Liver (tissue), 9 donors: ENCODE measurements around the gene NINJ2. TPM values are rescaled to one million over a fixed set of nuclear protein-coding genes. Genes with fewer than 3 reads are reported as not detected.
A peak's percentile ranks its signal among the peaks of the same experiment; 100 is the strongest.

Source experiments
- DNase-seq: peaks from one replicate; pipeline ENCODE4 v3.0.0-alpha.2; 2017; ENCODE audit warnings: low spot score
- H3K27ac ChIP-seq, 2 donors: one replicate each; pipeline ENCODE4 v1.7.0; 2013; ENCODE audit warnings: inconsistent platforms in 2 of 2, low read length in 2 of 2, control low read depth in 1 of 2, low read depth in 1 of 2, mild to moderate bottlenecking in 1 of 2
- H3K27me3 ChIP-seq, 4 donors: one replicate each; pipeline versions ENCODE4 v1.6.1 to v1.7.0; 2013; ENCODE audit warnings: low read length in 3 of 4, inconsistent platforms in 1 of 4, mild to moderate bottlenecking in 1 of 4, moderate library complexity in 1 of 4; ENCODE audit not compliant: control insufficient read depth in 4 of 4, insufficient read depth in 4 of 4
- H3K36me3 ChIP-seq, 4 donors: one replicate each; pipeline versions ENCODE4 v1.6.1 to v1.7.0; 2013; ENCODE audit warnings: low read length in 3 of 4, mild to moderate bottlenecking in 3 of 4, low read depth in 1 of 4, moderate library complexity in 1 of 4; ENCODE audit not compliant: control insufficient read depth in 4 of 4, insufficient read depth in 3 of 4
- H3K4me1 ChIP-seq, 4 donors: one replicate each; pipeline versions ENCODE4 v1.6.1 to v1.7.0; 2013; ENCODE audit warnings: low read length in 3 of 4, mild to moderate bottlenecking in 3 of 4, moderate library complexity in 1 of 4; ENCODE audit not compliant: control insufficient read depth in 4 of 4, insufficient read depth in 4 of 4
- H3K4me3 ChIP-seq, 3 donors: one replicate each; pipeline versions ENCODE4 v1.6.1 to v1.7.0; 2013; ENCODE audit warnings: low read length in 3 of 3, control low read depth in 1 of 3, low read depth in 1 of 3, mild to moderate bottlenecking in 1 of 3
- H3K9ac ChIP-seq, 2 donors: one replicate each; pipeline ENCODE4 v1.7.0; 2013; ENCODE audit warnings: low read length in 2 of 2, mild to moderate bottlenecking in 2 of 2, moderate library complexity in 2 of 2, control low read depth in 1 of 2, low read depth in 1 of 2
- H3K9me3 ChIP-seq, 4 donors: one replicate each; pipeline versions ENCODE4 v1.6.1 to v1.7.0; 2013; ENCODE audit warnings: low read length in 3 of 4; ENCODE audit not compliant: control insufficient read depth in 4 of 4
- ATF3 ChIP-seq: IDR thresholded peaks from 2 replicates; pipeline ENCODE4 v1.6.1; 2016; ENCODE audit warnings: antibody characterized with exemption
- CTCF ChIP-seq: fragments of 150-350 bp; IDR thresholded peaks from 2 replicates; pipeline ENCODE4 v1.5.1; 2017; ENCODE audit warnings: improper control_type of control experiment, low read depth, low read length; ENCODE audit not compliant: missing input control
- EGR1 ChIP-seq, 2 donors: IDR thresholded peaks; 2 replicates each; pipeline ENCODE4 v1.6.1; 2016 to 2018; ENCODE audit warnings: antibody characterized with exemption in 2 of 2, low read depth in 2 of 2
- FOXA1 ChIP-seq: IDR thresholded peaks from 2 replicates; pipeline ENCODE4 v1.6.1; 2016; ENCODE audit warnings: antibody characterized with exemption
- FOXA2 ChIP-seq: IDR thresholded peaks from 2 replicates; pipeline ENCODE4 v1.6.1; 2016; ENCODE audit warnings: antibody characterized with exemption
- GABPA ChIP-seq, 2 donors: IDR thresholded peaks in 1 of 2; conservative IDR thresholded peaks in 1 of 2; 2 replicates each; pipeline ENCODE4 v1.6.1; 2016; ENCODE audit warnings: antibody characterized with exemption in 2 of 2, mild to moderate bottlenecking in 1 of 2, moderate library complexity in 1 of 2
- HNF4A ChIP-seq, 2 donors: conservative IDR thresholded peaks; 2 replicates each; pipeline ENCODE4 v1.6.1; 2016; ENCODE audit warnings: antibody characterized with exemption in 2 of 2, mild to moderate bottlenecking in 2 of 2
- HNF4G ChIP-seq: IDR thresholded peaks from 2 replicates; pipeline ENCODE4 v1.6.1; 2016; ENCODE audit warnings: antibody characterized with exemption
- JUND ChIP-seq, 2 donors: IDR thresholded peaks; 2 replicates each; pipeline ENCODE4 v1.6.1; 2016; ENCODE audit warnings: antibody characterized with exemption in 2 of 2
- MAX ChIP-seq: IDR thresholded peaks from 2 replicates; pipeline ENCODE4 v1.6.1; 2016; ENCODE audit warnings: antibody characterized with exemption
- NR2F2 ChIP-seq: IDR thresholded peaks from 2 replicates; pipeline ENCODE4 v1.6.1; 2016; ENCODE audit warnings: antibody characterized with exemption
- RAD21 ChIP-seq, 2 donors: IDR thresholded peaks; 2 replicates each; pipeline ENCODE4 v1.6.1; 2016; ENCODE audit warnings: antibody characterized with exemption in 2 of 2, mild to moderate bottlenecking in 2 of 2
- REST ChIP-seq: IDR thresholded peaks from 2 replicates; pipeline ENCODE4 v1.6.1; 2016; ENCODE audit warnings: antibody characterized with exemption, mild to moderate bottlenecking
- RXRA ChIP-seq, 2 donors: IDR thresholded peaks; 2 replicates each; pipeline ENCODE4 v1.6.1; 2017 to 2018; ENCODE audit warnings: antibody characterized with exemption in 2 of 2, mild to moderate bottlenecking in 1 of 2
- SP1 ChIP-seq: IDR thresholded peaks from 2 replicates; pipeline ENCODE4 v1.6.1; 2018; ENCODE audit warnings: antibody characterized with exemption, mild to moderate bottlenecking
- TAF1 ChIP-seq: conservative IDR thresholded peaks from 2 replicates; pipeline ENCODE4 v1.6.1; 2016; ENCODE audit warnings: antibody characterized with exemption, mild to moderate bottlenecking
- YY1 ChIP-seq: IDR thresholded peaks from 2 replicates; pipeline ENCODE4 v1.6.1; 2016; ENCODE audit warnings: antibody characterized with exemption, mild to moderate bottlenecking
- ZBTB33 ChIP-seq: IDR thresholded peaks from 2 replicates; pipeline ENCODE4 v1.6.1; 2016; ENCODE audit warnings: antibody characterized with exemption
- WGBS: extraction: QIAGEN DNeasy Blood & Tissue Kit; methylation state at CpG from one replicate; pipeline ENCODE4 v1.1.7; 2013; 5-methylcytosine and 5-hydroxymethylcytosine counted together
- polyA plus RNA-seq, 2 donors: library from polyadenylated mRNA; stranded (reverse) in 1 of 2; unstranded in 1 of 2; fragments of 200-250 nt in 1 of 2; fragments of >200 nt in 1 of 2; fragmentation: Nextera tagmentation in 1 of 2; extraction: Ambion mirVana in 1 of 2; gene quantifications; one replicate each; pipeline versions ENCODE4 v1.2.1 to v1.2.3, GENCODE V29; 2013 to 2015
- total RNA-seq, 2 donors: library from RNA; depleted of rRNA; stranded (reverse); fragments of >200 nt; gene quantifications; one replicate each; pipeline ENCODE4 v1.2.3, GENCODE V29; 2014
- donor health status: healthy.
- donor health status: healthy.
- donor health status: healthy.
- donor health status: healthy.
- donor health status: healthy.

The NINJ2 gene
- total and polyA plus RNA-seq, 4 donors, result 6.7 to 16.5 (median 15.4) TPM

- H3K27me3 ChIP-seq, result no peaks in the 10 kb centered on the region
- 67% methylated on average over 16 of the region's 16 CpGs for WGBS
- H3K9ac ChIP-seq, result no peak overlapping the region
- H3K27ac ChIP-seq, result no peak overlapping the region
- DNase-seq, result peak; percentile 91
- H3K4me3 ChIP-seq, result no peak overlapping the region
- no peak for TF ChIP-seq GABPA (IDR thresholded peaks at IDR 0.05 in 1 of 2, conservative IDR thresholded peaks at IDR 0.05 in 1 of 2)
- TF ChIP-seq HNF4A (conservative IDR thresholded peaks at IDR 0.05), result no peak
- peak; percentile 20 for TF ChIP-seq CTCF
- TF ChIP-seq NR2F2, result peak; percentile 70
- TF ChIP-seq JUND (IDR thresholded peaks at IDR 0.05), result no peak
- no peak for TF ChIP-seq ZBTB33
- TF ChIP-seq RXRA (IDR thresholded peaks at IDR 0.05), result no peak
- no peaks in the 10 kb centered on the region for H3K36me3 ChIP-seq
- no peaks in the 10 kb centered on the region for H3K9me3 ChIP-seq
- H3K4me1 ChIP-seq, result peaks cover under 1 to 10% (median 7%) of the 10 kb centered on the region in 4 donors
Observed at GRCh38 chr12:591167-592023, 71.8 kb downstream of the NINJ2 start.

GRCh38 chr12:590206-590750, 73.0 kb downstream of the NINJ2 start:
- no peak for TF ChIP-seq TAF1
- no peak for TF ChIP-seq NR2F2
- no peak for TF ChIP-seq ATF3
- TF ChIP-seq ZBTB33, result no peak
- TF ChIP-seq YY1, result no peak
- no peak for TF ChIP-seq REST
- no peak for TF ChIP-seq CTCF
- TF ChIP-seq SP1, result no peak
- no peak for TF ChIP-seq MAX
- no peak for TF ChIP-seq FOXA1
- TF ChIP-seq RAD21 (IDR thresholded peaks at IDR 0.05), result no peak
- TF ChIP-seq EGR1 (IDR thresholded peaks at IDR 0.05; ENCODE audit: low read depth in 2 of 2), result no peak
- TF ChIP-seq RXRA (IDR thresholded peaks at IDR 0.05), result no peak
- TF ChIP-seq HNF4A (conservative IDR thresholded peaks at IDR 0.05), result no peak
- no peak for TF ChIP-seq HNF4G
- no peak for TF ChIP-seq FOXA2
- TF ChIP-seq GABPA (IDR thresholded peaks at IDR 0.05 in 1 of 2, conservative IDR thresholded peaks at IDR 0.05 in 1 of 2), result no peak
- TF ChIP-seq JUND (IDR thresholded peaks at IDR 0.05), result no peak
- H3K36me3 ChIP-seq, result no peaks in the 10 kb centered on the region
- no peak overlapping the region for H3K27ac ChIP-seq
- H3K4me1 ChIP-seq, result peaks cover 4 to 19% (median 14%) of the 10 kb centered on the region in 4 donors
- no peaks in the 10 kb centered on the region for H3K27me3 ChIP-seq
- no peak overlapping the region for H3K4me3 ChIP-seq
- WGBS, result 82% methylated on average over 14 of the region's 14 CpGs
- no peaks in the 10 kb centered on the region for H3K9me3 ChIP-seq
- no peak for DNase-seq
- H3K9ac ChIP-seq, result no peak overlapping the region
